Smooth muscle cell (in vitro differentiated cells): Measurements from ENCODE around the gene PBX3. TPM values are rescaled to one million over a fixed set of nuclear protein-coding genes. Genes with fewer than 3 reads are reported as not detected.

Experiments
- DNase-seq: peaks from one replicate; lab custom pipeline; 2025; ENCODE audit not compliant: unreplicated experiment; lab: John Stamatoyannopoulos, UW
- H2AFZ ChIP-seq: fragments of 200-600 bp; sonication (generic); 2 replicates; pipeline ENCODE4 v1.6.0; 2016; ENCODE audit warnings: antibody characterized with exemption, low read depth, mild to moderate bottlenecking
- H3F3A ChIP-seq: fragments of 200-600 bp; sonication (generic); 2 replicates; pipeline ENCODE4 v1.6.0; 2017; ENCODE audit warnings: antibody characterized with exemption, low read depth
- H3K27ac ChIP-seq: fragments of 200-600 bp; sonication (generic); 2 replicates; pipeline ENCODE4 v1.5.1; 2016; ENCODE audit warnings: low read depth, mild to moderate bottlenecking
- H3K27me3 ChIP-seq: fragments of 200-600 bp; sonication (generic); 2 replicates; pipeline ENCODE4 v1.6.1; 2016; ENCODE audit warnings: low read depth, mild to moderate bottlenecking
- H3K36me3 ChIP-seq: fragments of 200-600 bp; sonication (generic); 2 replicates; pipeline ENCODE4 v1.5.1; 2016; ENCODE audit warnings: low read depth
- H3K4me1 ChIP-seq: fragments of 200-600 bp; sonication (generic); 2 replicates; pipeline ENCODE4 v1.5.1; 2016; ENCODE audit warnings: low read depth
- H3K4me2 ChIP-seq: fragments of 200-600 bp; sonication (generic); 2 replicates; pipeline ENCODE4 v1.6.0; 2016; ENCODE audit warnings: mild to moderate bottlenecking
- H3K4me3 ChIP-seq: fragments of 200-600 bp; sonication (generic); 2 replicates; pipeline ENCODE4 v1.5.1; 2016; ENCODE audit warnings: mild to moderate bottlenecking
- H3K79me2 ChIP-seq: fragments of 200-600 bp; sonication (generic); 2 replicates; pipeline ENCODE4 v1.6.0; 2016; ENCODE audit warnings: low read depth, mild to moderate bottlenecking
- H3K9ac ChIP-seq: fragments of 200-600 bp; sonication (generic); 2 replicates; pipeline ENCODE4 v1.6.0; 2016; ENCODE audit warnings: low read depth
- H3K9me3 ChIP-seq: fragments of 200-600 bp; sonication (generic); replicated peaks from 2 replicates; pipeline ENCODE4 v1.5.1; 2016; ENCODE audit warnings: low read depth
- H4K20me1 ChIP-seq: fragments of 200-600 bp; sonication (generic); 2 replicates; pipeline ENCODE4 v1.6.0; 2016; ENCODE audit warnings: low read depth
- WGBS: methylation state at CpG from one replicate; pipeline ENCODE4 v1.1.7; 2016; ENCODE audit warnings: low lambda C conversion rate; 5-methylcytosine and 5-hydroxymethylcytosine counted together
- polyA plus RNA-seq: library from polyadenylated mRNA; unstranded; fragments of >200 nt; fragmentation: Nextera tagmentation; extraction: Ambion mirVana; gene quantifications from 2 replicates; pipeline ENCODE4 v1.2.1, GENCODE V29; 2016
- total RNA-seq: library from RNA; depleted of rRNA; stranded (reverse); fragments of >200 nt; gene quantifications from 2 replicates; pipeline ENCODE4 v1.2.3, GENCODE V29; 2014
- TF ChIP-seq, protein P1 (sequence below): fragments of 200-600 bp; sonication (generic); IDR thresholded peaks from 2 replicates; pipeline ENCODE4 v1.5.1; 2017; ENCODE audit warnings: borderline replicate concordance, mild to moderate bottlenecking, antibody characterized with exemption; ENCODE audit not compliant: insufficient read depth, poor library complexity, severe bottlenecking

Gene PBX3
- total and polyA plus RNA-seq, 2 experiments from 2014 or later, result 15.3 to 34.6 TPM

DNA sequence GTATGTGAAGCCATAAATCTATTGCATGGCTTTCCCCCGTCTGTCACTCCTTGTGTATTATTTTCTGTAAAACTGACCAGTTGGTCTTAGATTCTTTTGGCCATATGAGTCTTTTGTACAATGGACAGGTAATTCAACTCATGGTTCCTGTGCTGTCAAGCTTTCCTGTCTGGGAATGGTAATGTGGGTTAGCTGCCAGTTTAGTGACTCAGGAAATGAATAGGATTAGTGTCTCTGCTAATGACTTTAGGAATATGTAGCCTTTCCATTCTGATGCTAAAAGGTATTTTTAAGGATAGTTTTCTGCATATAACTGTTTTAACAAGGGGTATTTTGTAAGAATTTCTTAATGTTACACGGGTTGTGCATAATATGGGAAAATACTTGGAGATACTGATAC, 182.7 kb downstream of the PBX3 start:
- Histone ChIP-seq H2AFZ (no peak overlapping the region), H3K27ac (peak overlapping the region; percentile 11), H3K4me2 (peak overlapping the region; percentile 32), H3F3A (peaks cover 9% of the 10 kb centered on the region), H3K9ac (no peak overlapping the region), H3K79me2 (no peaks in the 10 kb centered on the region), H4K20me1 (no peaks in the 10 kb centered on the region), H3K27me3 (no peaks in the 10 kb centered on the region), H3K36me3 (no peaks in the 10 kb centered on the region), H3K4me1 (peaks cover 9% of the 10 kb centered on the region), H3K9me3 (no peaks in the 10 kb centered on the region), H3K4me3 (no peak overlapping the region)
- WGBS, result 86% methylated on average over 2 of the region's 2 CpGs
- no peak for DNase-seq
- TF ChIP-seq, protein P1, sequence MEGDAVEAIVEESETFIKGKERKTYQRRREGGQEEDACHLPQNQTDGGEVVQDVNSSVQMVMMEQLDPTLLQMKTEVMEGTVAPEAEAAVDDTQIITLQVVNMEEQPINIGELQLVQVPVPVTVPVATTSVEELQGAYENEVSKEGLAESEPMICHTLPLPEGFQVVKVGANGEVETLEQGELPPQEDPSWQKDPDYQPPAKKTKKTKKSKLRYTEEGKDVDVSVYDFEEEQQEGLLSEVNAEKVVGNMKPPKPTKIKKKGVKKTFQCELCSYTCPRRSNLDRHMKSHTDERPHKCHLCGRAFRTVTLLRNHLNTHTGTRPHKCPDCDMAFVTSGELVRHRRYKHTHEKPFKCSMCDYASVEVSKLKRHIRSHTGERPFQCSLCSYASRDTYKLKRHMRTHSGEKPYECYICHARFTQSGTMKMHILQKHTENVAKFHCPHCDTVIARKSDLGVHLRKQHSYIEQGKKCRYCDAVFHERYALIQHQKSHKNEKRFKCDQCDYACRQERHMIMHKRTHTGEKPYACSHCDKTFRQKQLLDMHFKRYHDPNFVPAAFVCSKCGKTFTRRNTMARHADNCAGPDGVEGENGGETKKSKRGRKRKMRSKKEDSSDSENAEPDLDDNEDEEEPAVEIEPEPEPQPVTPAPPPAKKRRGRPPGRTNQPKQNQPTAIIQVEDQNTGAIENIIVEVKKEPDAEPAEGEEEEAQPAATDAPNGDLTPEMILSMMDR, result no peak

DNA sequence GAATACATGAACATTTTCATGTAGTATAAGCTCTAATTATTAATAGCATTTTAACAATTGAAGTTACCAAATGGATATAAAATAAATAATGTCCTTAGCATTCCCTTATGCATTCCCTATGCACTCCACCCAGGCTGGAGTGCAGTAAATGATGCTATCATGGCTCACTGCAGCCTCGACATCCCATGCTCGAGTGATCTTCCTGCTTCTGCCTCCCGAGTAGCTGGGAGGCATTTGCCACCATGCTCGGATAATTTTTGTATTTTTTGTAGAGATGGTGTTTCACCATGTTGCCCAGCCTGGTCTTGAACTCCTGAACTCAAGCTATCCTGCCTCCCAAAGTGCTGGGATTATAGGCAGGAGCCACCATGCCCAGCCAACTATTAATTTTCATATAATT, 184.0 kb downstream of the PBX3 start:
- H3K27me3 ChIP-seq, result no peaks in the 10 kb centered on the region
- peaks cover 9% of the 10 kb centered on the region for H3K4me1 ChIP-seq
- H3K9ac ChIP-seq, result no peak overlapping the region
- no peaks in the 10 kb centered on the region for H3K9me3 ChIP-seq
- DNase-seq, result no peak
- peak overlapping the region; percentile 61 for H3K4me2 ChIP-seq
- H3K27ac ChIP-seq, result peak overlapping the region; percentile 80
- H4K20me1 ChIP-seq, result no peaks in the 10 kb centered on the region
- TF ChIP-seq, protein P1, result no peak
- no peak overlapping the region for H2AFZ ChIP-seq
- WGBS, result 93% methylated on average over 4 of the region's 4 CpGs
- no peaks in the 10 kb centered on the region for H3K36me3 ChIP-seq
- H3F3A ChIP-seq, result peaks cover 9% of the 10 kb centered on the region
- no peak overlapping the region for H3K4me3 ChIP-seq
- H3K79me2 ChIP-seq, result no peaks in the 10 kb centered on the region

DNA sequence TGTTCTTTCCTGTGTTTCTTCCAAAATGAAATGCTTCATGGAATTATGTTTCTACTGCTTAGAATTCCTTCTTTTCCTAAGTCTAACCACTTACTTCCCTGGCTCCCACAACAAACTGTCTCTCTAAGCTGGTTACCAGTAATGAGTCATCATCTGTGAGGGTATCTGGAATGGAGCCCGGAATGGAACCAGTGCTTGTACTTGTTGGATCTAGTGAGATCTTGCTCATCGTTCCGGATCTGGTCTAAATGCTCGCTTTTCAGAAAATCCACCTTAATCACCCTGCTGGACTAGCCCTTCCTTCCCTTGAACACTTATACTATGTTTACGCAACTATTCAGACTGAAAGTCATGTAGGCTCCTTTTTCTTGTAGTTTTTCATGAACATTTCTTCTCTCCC, 184.8 kb downstream of the PBX3 start:
- peak overlapping the region; percentile 61 for H3K4me2 ChIP-seq
- no peak for DNase-seq
- 13% methylated on average over 5 of the region's 5 CpGs for WGBS
- TF ChIP-seq, protein P1, result no peak
- H3K27me3 ChIP-seq, result no peaks in the 10 kb centered on the region
- no peaks in the 10 kb centered on the region for H3K36me3 ChIP-seq
- no peaks in the 10 kb centered on the region for H3K9me3 ChIP-seq
- peaks cover 9% of the 10 kb centered on the region for H3K4me1 ChIP-seq
- no peak overlapping the region for H2AFZ ChIP-seq
- H3F3A ChIP-seq, result peaks cover 9% of the 10 kb centered on the region
- peak overlapping the region; percentile 80 for H3K27ac ChIP-seq
- H3K9ac ChIP-seq, result peak overlapping the region; percentile 21
- no peaks in the 10 kb centered on the region for H3K79me2 ChIP-seq
- H4K20me1 ChIP-seq, result no peaks in the 10 kb centered on the region
- H3K4me3 ChIP-seq, result no peak overlapping the region

DNA sequence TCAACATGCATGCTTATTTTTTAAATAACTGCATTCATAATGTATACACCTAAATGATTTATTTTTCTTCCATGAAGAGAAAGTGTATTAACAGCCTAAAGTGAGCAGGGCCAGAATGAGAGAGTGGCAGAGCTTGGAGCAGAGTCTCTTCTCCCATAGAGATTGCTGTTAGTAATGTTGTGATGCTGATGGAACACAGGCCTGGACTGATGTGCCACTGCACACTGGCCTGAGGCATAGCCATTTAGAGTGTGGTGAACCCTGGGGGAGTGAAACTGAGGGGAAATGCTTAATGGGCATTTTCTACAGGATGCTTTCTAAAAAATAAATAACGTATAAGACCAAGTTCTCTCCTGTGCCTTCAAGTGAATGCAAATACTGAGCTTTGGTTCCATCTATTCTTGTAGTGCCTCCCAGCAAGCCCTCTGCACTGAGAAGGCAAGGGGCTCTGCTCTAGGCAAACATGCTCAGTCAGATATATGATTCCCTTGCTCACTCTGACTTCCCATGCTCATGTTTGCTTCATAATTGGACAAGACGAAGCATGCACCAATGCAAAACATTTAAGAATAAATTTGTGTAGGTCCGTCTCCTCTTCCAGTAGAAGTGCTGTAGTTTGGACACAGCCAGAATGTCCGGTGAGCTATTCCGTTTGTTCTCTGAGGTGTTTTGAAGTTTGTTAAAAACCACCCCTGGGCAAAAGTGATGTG, 185.7 kb downstream of the PBX3 start:
- TF ChIP-seq, protein P1, result no peak
- Histone ChIP-seq H3K36me3 (no peaks in the 10 kb centered on the region), H3K4me2 (peak overlapping the region; percentile 52), H3K4me1 (peaks cover 9% of the 10 kb centered on the region), H4K20me1 (no peaks in the 10 kb centered on the region), H3K9me3 (no peaks in the 10 kb centered on the region), H3K27ac (peak overlapping the region; percentile 80), H3K9ac (no peak overlapping the region), H3K27me3 (no peaks in the 10 kb centered on the region), H3K4me3 (no peak overlapping the region), H3F3A (peaks cover 9% of the 10 kb centered on the region), H2AFZ (no peak overlapping the region), H3K79me2 (no peaks in the 10 kb centered on the region)
- WGBS, result 88% methylated on average over 5 of the region's 5 CpGs
- DNase-seq, result no peak
